CD4-positive, alpha-beta T cell treated with Interferon alpha-2 for 1 hour (primary cell): ENCODE results near the gene PPIL4.

Experiments used
- DNase-seq, 2 donors: peaks; one replicate each; pipeline ENCODE4 v3.0.0-alpha.2; 2020 to 2022

PPIL4 gene

DNA sequence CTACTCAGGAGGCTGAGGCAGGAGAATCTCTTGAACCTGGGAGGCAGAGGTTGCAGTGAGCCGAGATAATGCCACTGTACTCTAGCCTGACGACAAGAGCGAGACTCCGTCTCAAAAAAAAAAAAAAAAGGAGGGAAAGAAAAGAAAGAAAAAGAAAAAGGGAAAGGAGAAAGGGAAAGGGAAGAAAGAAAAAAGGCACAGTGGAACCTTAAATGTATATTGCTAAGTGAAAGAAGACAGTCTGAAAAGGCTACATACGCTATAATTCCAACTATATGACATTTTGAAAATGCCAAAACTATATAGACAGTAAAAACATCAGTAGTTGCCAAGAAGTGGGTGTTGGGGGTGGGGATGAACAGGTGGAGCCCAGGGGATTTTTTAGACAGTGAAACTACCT is 16.2 kb downstream of the PPIL4 start:
- no peak for DNase-seq

DNA sequence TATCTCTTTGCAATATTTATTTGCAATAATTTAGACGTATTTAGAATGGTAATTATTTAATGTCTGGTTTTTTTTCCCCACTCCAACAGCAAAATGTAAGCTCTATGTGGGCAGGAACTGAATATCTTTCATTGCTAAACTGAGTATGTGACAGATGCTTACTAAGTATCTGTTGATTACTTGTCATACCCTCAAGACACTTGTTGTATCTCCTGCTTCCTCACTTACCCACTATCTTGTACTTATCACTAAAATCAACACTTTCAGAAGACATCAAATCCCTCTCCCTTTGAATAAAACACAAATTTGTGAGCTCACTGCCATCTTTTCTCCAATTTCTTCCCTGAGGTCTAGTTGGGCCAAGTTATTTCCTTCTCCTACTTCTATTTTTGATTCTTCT is 30.3 kb downstream of the PPIL4 start:
- no peak for DNase-seq

DNA sequence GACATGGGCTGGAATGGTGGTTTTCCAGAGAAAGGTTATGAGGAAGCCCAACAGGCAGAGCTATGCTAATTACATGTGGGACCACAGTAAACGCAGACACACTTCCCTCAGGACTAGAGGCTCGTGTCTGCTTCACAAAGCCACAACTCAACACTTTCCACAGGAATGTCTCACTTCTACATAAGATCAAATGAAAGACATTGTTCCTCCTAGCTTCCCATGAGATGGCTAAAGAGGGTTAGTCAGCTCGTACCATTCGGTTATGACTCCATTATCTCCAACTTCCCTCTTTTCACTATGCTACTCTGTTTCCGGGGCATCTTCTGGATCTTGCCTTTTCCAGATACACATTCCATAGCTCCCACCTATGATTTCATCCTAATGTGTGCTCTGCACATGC is 31.9 kb downstream of the PPIL4 start:
- DNase-seq: no peak

DNA sequence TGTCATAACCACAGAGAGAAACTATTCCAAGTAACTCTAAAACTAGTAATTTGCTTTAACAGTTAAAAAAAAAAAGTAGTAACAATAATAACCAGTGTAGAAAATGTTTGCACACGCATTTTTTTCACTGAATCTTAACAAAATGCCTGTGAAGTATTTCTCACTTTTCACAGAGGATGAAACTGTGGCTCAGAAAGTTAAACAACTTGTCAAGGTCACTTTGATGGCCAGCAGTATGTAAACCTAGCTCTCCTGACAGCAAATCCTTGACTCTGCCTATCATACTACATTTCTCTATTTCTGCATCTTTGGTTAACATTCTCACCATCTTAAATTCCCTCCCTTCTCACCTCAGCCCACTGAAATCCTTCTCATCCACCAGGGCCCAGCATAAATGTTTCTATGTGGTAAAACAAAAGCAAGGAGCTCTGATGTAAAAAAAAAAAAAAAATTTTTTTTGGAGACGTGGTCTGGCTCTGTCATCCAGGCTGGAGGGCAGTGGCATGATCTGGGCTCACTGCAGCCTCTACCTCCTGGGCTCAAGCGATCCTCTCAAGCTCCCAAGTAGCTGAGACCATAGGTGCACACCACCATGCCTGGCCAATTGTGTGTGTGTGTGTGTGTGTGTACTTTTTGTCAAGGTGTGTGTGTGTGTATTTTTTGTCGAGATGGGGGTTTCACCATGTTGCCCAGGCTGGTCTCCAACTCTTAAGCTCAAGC is 34.9 kb downstream of the PPIL4 start:
- no peak for DNase-seq

DNA sequence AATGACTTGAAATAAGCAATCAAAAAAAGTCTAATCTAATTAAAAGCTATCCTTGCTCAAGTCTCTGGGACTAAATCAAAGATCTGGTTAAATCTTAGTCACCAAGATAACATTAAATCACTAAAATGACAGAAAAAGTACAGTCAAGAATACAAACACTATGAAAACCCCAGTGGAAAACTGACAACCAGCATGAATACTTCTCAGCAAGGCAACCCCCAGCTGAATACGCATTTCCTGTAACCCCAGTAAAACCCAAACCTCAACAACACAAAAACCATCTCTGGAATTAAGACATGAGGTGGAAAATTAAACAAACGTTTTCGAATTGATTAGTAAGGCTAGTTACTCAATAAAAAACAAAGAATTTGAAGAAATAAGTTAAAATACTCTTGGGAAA is 37.4 kb downstream of the PPIL4 start:
- DNase-seq: peak; percentile 45 to 84

DNA sequence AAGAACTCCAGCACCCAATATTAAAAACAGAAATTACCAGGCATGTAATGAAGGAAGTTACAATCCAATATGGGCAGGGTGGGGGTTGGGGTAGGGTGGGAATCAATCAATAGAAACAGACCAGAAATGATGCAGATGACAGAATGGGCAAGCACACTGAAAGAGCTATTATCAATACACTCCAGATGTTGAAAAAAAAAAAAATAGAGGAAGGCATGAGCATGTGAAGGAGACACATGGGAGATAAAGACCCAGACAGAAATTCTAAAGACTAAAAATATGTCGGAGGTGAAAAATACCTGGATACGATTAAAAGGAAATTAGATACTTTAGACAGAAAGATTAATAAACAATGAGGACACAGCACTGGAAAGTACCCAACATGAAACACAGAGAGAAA is 42.0 kb downstream of the PPIL4 start:
- DNase-seq: no peak

DNA sequence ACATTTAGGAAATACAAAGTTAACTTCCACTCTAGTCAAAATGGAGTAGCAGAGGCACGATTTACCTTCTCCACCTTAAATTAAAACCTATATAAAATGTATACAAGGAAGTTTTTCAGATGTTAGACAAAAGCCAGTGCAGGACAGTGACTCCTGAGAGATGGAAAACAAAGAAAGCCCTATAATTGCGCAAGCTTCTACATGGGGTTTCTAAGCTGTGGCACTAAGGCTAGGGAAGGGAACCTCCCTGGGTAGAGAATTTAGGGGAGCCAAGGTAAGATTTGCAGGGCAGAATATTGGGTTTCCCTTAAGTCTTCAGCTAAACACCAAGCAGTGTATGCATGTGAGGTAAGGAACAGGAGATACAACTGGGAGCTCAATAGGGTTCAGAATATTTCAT is 42.6 kb downstream of the PPIL4 start:
- no peak for DNase-seq

DNA sequence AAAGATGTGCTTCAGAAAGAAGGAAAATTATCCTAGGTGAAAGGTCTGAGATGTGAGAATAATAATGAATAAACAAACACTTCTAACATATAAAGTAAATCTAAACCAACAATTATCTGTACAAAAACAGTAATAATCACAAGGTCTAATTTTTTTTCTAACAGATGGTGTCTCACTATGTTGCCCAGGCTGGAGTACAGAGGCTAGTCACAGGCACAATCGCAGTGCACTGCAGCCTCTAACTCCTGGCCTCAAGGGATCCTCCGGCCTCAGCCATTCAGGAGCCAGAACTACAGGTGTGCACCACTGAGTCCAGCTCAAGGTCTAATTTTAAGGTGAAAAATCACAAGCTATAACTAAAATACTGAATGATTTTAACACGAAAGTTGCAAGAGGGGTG is 44.1 kb downstream of the PPIL4 start:
- DNase-seq: no peak

DNA sequence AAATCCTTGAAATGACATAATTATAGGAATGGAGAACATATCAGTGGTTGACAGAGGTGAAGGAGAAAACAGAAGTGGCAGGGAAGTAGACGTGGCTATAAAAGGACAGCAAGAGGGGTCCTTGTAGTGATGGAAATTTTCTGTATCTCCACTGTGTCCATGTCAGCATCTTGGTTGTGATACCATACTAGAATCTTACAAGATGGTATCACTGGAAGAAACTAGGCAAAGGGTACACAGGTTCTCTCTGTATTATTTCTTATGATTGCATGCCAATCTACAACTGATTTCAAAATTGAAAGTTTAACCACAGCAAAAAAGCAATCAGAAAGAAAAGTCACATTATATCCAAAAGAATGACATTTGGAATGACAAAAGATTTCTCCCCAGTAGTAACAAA is 44.6 kb downstream of the PPIL4 start:
- no peak for DNase-seq

DNA sequence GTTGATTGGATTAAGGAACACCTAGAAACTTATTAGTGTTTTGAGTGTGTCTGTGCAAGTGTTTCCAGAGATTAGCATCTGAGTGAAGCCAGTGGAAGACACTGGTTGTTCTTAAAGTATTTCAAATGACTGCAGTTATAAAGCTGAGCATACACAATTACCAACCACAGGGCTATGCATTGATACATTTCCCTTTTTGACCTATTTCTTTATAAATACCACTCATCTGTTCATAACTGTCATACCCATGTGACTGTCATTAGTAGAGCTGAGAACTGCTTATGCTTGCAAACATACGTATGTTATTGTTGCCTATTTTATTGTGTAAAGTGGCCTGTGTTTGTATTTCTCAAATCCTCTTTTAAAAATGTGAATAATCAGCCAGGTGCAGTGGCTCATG is 45.7 kb downstream of the PPIL4 start:
- DNase-seq: no peak

DNA sequence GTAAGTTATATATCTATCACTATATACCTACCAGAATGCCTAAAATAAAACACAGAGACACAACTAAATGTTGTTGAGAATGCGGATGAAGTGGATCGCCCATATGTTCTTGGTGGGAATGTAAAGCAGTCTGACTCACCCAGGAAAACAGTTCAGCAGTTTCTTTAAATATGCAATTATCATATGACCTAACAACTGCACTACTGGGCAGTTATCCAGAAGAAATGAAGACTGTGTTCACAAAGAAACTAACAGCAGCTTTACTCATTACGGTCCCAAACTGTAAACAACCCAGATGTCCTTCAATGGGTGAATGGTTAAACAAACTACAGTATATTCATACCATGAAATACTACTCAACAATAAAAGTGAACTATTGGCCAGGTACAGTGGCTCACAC is 46.8 kb downstream of the PPIL4 start:
- no peak for DNase-seq

DNA sequence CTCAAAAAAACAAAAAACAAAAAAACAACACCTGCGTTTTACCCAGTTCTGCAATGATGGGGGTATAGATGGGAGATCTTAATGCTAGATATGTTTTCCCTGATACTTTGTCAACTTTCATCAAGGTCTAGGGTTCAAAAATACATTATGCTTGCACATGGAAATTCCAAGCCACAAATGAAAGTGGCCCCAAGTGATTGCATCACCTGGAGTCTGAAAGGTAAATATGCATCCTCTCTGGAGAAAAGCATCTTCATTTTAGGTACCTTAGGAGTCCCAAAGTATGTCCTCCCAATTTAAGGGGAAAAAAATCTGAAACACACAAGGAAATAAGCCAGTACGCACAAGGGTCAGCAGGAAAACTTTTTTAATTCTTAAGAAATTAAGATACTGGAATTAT is 48.5 kb downstream of the PPIL4 start:
- no peak for DNase-seq

DNA sequence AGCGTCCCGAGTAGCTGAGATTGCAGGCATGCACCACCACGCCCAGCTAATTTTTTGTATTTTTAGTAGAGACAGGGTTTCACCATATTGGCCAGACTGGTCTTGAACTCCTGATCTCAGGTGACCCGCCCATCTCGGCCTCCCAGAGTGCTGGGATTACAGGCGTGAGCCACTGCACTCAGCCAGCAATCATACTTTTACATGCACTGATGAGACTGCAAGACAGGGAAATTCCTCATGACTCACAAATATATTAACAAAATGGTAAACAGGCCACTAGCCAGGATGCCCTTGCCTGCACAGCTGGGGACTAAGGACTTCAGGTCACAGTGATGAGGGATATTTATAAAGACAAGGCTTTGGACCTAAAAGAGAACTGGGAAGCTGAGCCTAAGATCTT is 49.2 kb downstream of the PPIL4 start:
- DNase-seq: peak in 1 of 2 donors; percentile 43

DNA sequence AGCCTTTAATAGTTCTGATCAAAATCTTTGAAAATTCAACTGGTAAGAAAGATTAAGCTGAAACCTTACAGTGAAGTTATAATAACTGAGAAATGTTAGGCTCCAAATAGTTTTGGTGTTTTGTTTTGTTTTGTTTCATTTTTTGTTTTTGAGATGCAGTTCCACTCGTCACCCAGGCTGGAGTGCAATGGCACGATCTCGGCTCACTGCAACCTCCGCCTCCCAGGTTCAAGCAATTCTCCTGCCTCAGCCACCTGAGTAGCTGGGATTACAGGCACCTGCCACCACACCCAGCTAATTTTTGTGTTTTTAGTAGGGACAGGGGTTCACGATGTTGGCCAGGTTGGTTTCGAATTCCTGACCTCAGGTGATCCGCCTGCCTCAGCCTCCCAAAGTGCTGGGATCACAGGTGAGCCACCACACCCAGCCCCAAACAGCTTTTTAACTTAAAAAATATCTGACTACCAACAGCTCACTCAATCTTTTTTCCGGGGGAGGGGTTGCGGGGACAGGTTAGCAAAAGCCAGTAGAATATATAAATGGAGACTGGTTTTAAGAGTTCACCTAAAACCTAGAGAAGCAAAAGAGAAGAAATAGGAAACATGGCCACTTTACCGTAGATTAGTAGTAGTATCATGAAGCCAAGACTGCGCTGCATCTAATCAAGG is 50.4 kb downstream of the PPIL4 start:
- DNase-seq: peak in 1 of 2 donors; percentile 59

DNA sequence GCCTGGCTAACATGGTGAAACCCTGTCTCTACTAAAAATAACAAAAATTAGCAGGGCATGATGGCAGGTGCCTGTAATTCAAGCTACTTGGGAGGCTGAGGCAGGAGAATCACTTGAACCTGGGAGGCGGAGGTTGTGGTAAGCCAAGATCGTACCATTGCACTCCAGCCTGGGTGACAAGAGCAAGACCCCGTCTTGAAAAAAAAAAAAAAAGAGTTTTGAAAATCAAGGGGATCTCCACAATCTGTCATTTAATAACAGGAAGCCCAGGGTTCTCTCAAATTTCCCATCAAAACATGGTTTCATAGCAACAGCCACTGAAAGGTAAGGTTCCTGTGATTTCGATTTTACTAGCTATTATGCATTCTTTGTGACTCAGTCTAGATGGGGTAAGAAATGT is 51.0 kb downstream of the PPIL4 start:
- peak; percentile 72 to 91 for DNase-seq

DNA sequence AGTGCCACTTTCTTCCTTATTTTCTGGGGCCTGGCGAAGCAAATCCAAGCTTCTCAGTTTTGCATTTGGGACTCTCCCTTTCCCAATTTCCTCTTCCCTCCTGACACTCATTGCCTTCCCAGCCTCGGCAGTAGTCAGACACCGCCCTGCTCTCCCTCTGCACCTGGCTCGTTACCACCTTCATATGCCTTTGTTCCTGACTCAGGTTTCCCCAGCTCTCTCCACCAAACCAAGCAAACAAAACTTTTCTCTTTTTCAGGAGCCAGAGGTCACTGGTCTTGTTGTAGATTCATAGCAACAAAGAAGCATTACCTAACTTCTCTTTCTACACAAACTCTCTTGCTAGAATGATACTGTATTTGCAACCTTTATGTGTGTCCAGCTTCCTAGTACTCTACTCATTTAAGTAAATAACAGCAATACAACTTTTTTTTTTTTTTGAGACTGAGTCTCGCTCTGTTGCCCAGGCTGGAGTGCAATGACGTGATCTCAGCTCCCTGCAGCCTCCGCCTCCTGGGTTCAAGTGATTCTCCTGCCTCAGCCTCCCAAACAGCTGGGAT is 52.0 kb downstream of the PPIL4 start:
- DNase-seq: no peak

DNA sequence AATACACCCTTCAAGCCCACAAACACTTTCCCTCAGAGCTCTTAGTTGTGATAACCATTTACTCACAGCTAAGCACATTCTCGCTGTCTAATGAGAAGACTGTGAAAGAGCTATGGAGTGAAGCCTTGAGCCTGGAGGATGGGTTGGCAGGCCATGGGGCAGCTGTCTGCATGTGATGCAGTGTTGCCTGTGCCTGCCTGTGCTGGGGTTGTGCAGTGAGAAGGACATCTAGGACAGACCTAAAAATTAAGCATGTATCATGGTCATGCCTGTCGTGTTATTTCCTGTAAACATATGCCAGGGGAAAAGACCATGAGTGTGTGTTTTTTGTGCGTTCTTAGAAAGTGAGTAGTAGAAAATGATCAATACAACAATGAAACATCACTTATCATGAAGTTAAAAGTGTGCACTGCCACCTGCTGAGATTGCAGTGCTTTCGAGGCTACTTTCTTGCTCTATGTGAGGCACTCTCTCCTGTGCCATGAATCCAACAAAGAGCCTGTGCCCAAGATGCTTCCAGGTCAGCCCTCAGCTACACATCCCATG is 53.0 kb downstream of the PPIL4 start:
- no peak for DNase-seq

DNA sequence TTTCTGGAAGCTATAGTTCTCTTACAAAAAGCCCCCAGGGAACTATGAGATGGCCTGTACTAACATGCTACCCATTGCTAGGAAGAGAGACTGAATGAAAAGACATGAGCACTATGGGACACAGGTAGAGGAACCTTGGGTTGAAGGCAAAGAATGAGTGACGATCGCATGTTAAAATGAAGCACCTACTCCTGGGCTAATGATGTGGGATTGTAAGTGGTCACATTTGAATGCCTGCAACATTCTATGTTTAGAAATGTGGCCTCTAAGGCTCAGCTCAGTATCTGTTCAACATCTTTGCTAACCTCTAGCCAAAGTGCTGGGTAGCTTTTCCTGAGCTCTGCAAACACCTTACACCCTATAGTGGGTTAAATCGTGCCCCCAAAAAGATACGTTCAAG is 55.9 kb downstream of the PPIL4 start:
- no peak for DNase-seq

DNA sequence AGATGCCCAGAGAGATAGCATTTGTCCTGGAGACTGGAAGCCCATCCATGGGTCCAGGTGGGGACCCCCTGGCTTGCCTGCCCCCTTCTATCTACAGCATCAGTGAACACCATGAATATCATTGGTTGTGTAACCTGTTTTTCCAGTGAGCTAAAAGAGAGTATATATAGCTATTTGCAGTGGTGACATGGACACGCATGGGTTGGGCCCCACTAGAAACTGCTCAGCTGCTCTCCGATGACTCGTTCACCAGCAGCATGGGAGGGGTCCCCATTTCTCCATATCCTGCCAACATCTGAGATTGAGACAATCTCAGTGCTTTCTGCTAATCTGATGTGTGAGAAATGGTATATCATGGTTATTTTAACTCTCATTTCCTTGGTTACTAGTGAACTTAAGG is 57.0 kb downstream of the PPIL4 start:
- DNase-seq: peak in 1 of 2 donors; percentile 68

DNA sequence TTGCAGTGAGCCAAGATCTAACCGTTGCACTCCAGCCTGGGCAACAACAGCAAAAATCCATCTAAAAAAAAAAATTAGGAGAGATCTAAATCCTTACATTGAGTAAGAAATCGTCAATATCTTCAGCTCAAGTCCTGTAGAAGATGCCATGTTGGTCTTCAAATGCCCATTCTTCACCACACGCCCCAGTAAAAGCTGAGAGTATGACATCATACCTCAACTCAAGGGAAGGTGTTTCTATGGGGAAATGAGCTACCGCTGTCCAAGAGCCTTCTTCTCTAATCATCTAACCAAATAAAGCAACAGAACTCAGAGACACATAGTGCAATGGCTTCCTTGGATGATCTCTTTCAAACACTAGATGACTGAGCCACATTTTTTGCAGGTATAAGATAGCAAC is 58.5 kb downstream of the PPIL4 start:
- no peak for DNase-seq

DNA sequence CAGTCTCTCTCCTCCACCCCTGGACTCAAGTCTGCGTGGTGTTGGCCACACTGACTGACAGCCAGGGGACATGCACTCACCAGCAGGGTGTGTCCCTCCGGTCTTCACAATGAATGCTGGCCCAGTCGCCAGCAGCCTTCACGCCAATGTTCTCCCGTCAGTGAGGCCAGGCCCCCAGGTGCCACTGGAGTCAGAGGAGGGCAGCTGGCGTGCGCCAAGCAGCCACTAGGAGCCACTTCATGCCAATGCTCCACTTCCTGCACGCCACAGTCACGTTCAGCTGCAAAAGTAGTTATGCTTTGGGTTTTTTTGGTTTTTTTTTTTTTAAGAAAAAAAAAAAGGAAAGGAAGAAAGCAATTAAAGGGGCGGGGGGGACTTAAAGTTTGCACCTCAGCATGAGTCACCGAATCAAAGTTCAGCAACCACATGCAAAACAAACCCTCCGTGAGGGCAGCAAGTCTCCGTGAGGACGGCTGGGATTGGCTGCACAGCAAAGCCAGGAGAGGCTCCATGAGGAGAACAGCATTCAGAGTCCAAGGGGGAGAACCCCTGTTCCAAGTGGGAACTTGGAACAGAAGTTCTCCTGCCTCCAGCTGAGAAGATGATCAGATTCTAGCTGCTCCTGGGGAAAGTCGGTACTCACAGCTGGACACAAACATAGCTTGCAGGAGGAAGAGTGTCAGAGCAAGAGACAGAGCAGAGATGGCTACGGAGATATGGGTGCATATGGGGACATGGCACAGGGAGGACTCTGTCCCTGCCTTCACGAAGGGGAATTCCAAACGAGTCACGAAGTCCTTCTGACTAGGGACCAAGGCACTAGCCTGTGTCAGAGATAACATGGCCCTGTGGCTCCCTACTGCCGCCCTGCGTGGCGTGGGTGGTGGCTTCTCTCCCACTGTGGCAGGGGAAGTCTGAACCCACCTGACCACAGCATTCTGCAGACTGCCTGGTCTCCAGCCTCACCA is 60.8 kb downstream of the PPIL4 start, which contains the start of gene ZC3H12D:
Gene ZC3H12D, minus strand, starts transcription at position 282 of the 968 bp plus-strand sequence. CDS start 10,471 bp downstream, outside the sequence.
- peak; percentile 84 to 90 for DNase-seq

DNA sequence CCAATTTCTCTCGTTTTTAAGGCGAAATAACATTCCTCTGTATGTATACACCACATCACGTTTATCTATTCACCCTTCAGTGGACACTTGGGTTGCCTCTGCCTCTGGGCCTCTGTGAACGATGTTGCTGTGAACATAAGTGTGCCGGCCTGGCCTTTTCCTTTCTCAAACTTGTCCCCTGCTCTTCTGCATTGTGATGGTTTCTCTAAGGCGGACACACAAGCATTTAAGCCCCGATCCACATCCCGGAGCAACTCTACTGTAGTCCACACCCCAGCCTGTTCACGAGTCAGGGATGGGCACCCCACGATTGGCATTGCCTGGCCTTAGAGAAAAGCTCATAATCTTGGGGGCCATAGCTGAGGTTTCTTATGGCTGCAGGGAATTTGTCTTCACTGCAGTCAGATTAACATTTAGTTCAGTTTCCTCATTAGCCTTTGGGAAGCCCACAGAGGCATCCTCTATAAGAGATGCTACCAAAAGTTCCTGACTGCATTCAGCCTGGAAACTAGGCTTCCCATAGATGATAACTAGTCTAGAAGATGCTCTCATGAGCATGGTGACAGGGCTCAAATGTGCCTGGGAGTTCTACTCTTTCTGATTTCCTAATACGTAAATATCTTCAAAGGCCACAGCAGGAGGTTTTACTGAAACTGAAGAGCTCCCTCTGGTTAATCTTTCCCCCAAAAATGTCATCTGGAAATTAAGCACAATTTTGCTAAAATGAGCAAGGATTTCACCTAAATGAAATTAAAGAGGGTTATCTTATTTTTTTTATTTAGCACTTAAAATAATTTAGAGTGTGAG is 61.8 kb downstream of the PPIL4 start:
- peak in 1 of 2 donors; percentile 45 for DNase-seq
